ENCODE measurements around the gene ASB6.

ASB6 gene

GRCh38 chr9:129635099-129636065 lies 6.6 kb downstream of the ASB6 start:
- in situ Hi-C loops (cut with HindIII; ENCODE audit: low sequenced_read_pairs): no loop called here
- DNase-seq (ENCODE audit: low read depth, low spot score): no peak
- no peak for TF ChIP-seq CTCF (IDR thresholded peaks at IDR 0.05; ENCODE audit: low read depth, low read length)

GRCh38 chr9:129633848-129634247 lies 8.1 kb downstream of the ASB6 start:
- no peak for DNase-seq (ENCODE audit: low read depth, low spot score)
- H3K4me3 ChIP-seq (ENCODE audit: low read depth, low read length): no peak overlapping the region
- in situ Hi-C loops (cut with HindIII; ENCODE audit: low sequenced_read_pairs): no loop called here
- no peak for TF ChIP-seq CTCF (IDR thresholded peaks at IDR 0.05; ENCODE audit: low read depth, low read length)

More at GRCh38 chr9:129635099-129636065, 6.6 kb downstream of the ASB6 start:
- H3K4me3 ChIP-seq (ENCODE audit: low read depth, low read length): no peak overlapping the region

GRCh38 chr9:129633207-129633606 lies 8.7 kb downstream of the ASB6 start:
- in situ Hi-C loops (cut with HindIII; ENCODE audit: low sequenced_read_pairs): no loop called here
- DNase-seq (ENCODE audit: low read depth, low spot score): no peak
- no peak for TF ChIP-seq CTCF (IDR thresholded peaks at IDR 0.05; ENCODE audit: low read depth, low read length)
- H3K4me3 ChIP-seq (ENCODE audit: low read depth, low read length): no peak overlapping the region

- no peak for TF ChIP-seq CTCF (IDR thresholded peaks at IDR 0.05; ENCODE audit: low read depth, low read length)
- no peak overlapping the region for H3K4me3 ChIP-seq (ENCODE audit: low read depth, low read length)
- DNase-seq (ENCODE audit: low read depth, low spot score): no peak
- in situ Hi-C loops (cut with HindIII; ENCODE audit: low sequenced_read_pairs): no loop called here
Observed at GRCh38 chr9:129632460-129632859, 9.5 kb downstream of the ASB6 start.

GRCh38 chr9:129631674-129632129 lies 10.2 kb downstream of the ASB6 start:
- DNase-seq (ENCODE audit: low read depth, low spot score): no peak
- no peak overlapping the region for H3K4me3 ChIP-seq (ENCODE audit: low read depth, low read length)
- TF ChIP-seq CTCF (IDR thresholded peaks at IDR 0.05; ENCODE audit: low read depth, low read length): no peak
- in situ Hi-C loops (cut with HindIII; ENCODE audit: low sequenced_read_pairs): no loop called here

DNA sequence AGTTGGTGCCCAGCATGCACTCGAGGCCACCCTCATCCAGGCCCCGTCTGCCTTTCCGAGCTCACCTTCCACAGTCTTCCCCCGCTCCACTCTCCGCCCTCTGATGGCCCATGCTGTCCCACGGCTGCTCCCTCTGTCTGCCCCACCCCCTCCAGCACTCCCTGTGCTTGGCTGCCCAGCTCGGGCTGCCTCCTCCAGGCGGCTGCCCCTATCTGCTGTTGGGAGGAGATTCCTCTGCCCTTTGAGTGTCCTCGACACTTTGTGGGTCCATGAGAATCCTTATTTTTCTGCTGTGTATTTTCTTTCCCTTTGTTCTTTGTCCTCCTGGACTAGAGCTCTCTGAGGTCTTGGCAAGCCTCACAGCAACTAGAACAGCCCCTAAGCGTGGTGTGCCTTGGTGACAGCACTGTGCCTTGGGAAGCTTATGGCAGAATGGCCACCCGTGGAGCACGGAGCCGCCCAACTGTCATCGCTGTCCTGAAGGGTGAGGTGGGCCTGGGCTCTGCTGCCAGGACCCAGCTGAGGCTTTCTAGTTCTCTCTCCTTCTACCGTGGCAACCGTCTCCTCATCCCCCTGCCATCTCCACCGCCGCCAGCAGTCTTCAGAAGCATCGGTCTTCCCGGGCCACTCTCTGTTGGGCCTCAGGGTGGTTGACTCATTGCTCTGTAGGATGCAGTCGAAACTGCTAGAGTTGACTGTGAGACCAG lies 10.8 kb downstream of the ASB6 start:
- no peak overlapping the region for H3K4me3 ChIP-seq (ENCODE audit: low read depth, low read length)
- in situ Hi-C loops (cut with HindIII; ENCODE audit: low sequenced_read_pairs): no loop called here
- peak; percentile 59 for DNase-seq (ENCODE audit: low read depth, low spot score)

More for the DNA sequence above, 10.8 kb downstream of the ASB6 start:
- peak; percentile 1 for TF ChIP-seq CTCF (IDR thresholded peaks at IDR 0.05; ENCODE audit: low read depth, low read length)

Data from astrocyte of the spinal cord (primary cell).